SIG-M5 (cell line): Measurements from ENCODE around the gene CHMP2A.
"Not testable (repeated sequence)": the region's sequence is repeated elsewhere in the genome, so short reads cannot be mapped to it uniquely, and the experiment has no call there.

Experiments used
- DNase-seq: peaks from one replicate; lab custom pipeline; 2025; lab: John Stamatoyannopoulos, UW

Gene CHMP2A

DNA sequence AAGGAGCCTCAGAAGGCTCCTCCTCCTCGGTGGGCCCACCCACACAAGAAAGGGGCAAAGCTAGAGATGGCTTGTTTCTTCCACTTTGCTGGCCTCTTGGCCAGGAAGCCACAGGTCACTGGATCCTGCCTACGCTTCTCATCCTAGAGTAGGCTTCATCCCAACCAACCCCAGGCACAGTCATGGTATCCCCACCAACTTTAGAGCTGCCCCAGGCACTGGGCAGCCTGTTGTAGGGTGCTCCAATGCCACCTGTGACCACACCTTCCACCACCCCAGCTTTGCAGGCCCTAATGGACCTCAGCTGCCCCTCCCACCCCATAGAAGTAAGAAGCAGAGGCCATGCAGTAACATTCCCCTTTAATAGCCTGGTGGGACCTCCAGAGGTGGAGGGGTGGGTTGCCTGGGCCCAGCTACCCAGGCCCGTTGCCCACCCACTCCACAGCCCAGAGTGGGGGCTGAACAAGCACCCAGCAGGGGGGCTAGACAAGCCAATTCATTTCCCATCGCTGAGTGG, 522 bp upstream of the CHMP2A start:
- no peak for DNase-seq

DNA sequence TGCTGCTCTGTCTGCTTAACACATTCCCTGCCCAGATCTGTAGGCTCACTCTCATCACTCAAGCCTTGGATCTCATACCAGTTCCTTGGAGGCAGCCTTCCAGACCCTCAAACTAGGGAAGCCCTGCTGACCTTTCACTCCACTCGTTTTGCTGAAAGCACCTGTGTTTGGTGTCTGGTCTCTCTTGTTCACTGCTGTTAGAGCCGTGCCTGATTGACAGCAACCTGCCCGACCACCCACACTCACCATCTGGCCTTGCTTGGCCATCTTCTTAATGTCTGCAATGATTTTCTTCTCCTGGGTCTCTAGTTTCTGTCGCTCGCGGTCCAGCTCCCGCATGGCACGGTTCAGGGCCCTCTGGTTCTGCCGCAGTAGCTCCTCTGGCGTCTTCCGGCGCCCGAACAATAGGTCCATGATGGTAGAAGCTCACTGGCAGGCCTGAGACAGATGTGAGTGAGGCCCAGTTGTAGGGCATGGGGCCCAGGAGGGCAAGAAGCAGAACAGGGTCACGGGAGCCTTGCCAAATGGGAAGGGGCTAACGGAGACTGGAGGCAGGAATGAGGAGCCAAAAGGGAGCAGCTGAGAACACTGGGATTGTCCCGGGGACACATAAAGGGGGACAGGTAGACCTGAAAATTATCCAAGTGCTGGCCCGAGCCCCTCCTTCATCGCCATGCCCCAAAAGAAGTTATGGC, 959 bp downstream of the CHMP2A start:
- no peak for DNase-seq

DNA sequence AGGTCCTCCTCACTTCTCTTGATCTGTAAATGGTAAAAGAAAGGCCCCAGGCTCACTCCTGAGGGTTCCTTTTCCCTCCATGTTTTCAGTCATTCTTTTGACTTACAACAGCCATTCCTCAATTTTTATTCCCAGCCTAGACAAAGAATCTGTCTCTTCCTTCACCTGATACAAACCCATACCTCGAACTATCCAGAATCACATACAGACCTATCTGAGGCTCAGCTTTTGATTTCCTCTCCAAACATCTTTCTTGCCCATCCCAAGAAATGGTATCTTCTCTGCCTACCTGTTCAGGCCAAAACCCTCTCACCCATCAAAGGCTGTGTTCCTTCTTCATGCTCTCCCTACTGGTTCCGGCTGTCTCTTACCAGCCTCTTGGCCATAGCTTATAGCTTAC, 2.2 kb downstream of the CHMP2A start:
- no peak for DNase-seq

GRCh38 chr19:58551577-58552471, 3.1 kb downstream of the CHMP2A start:
- DNase-seq, result no peak

- DNase-seq, result no peak
These were observed 3.8 kb downstream of the CHMP2A start for GRCh38 chr19:58551123-58551497.

- no peak for DNase-seq
These were observed 4.4 kb downstream of the CHMP2A start for GRCh38 chr19:58550362-58551122.

- DNase-seq, result no peak
These were observed 5.1 kb downstream of the CHMP2A start for GRCh38 chr19:58549664-58550361.

GRCh38 chr19:58548859-58549663, 5.8 kb downstream of the CHMP2A start:
- DNase-seq, result no peak

DNA sequence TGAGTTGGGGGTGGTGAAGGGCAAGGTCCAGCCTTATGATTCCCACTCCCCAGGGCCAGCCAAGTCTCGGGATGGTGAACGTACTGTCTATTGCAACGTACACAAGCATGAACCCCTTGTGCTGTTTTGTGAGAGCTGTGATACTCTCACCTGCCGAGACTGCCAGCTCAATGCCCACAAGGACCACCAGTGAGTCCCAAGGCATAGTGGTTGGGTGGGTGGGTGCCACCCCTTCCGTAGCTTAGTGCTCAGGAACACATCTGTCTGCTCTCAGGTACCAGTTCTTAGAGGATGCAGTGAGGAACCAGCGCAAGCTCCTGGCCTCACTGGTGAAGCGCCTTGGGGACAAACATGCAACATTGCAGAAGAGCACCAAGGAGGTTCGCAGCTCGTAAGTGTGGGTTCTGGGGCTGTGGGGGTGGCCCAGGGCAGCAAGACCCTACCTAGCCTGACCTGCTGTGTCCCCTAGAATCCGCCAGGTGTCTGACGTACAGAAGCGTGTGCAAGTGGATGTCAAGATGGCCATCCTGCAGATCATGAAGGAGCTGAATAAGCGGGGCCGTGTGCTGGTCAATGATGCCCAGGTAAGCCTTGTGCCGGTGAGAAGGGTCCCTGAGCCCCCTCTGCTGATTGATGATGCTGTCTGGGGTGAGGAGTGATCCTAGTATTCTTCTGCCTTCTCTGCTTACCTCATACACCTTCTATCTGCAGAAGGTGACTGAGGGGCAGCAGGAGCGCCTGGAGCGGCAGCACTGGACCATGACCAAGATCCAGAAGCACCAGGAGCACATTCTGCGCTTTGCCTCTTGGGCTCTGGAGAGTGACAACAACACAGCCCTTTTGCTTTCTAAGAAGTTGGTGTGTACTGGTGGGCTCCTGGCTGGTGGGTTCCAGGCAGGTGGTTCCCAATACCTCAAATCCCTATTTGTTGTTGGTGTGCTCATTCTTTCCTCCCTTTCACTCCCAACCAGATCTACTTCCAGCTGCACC, 7.3 kb downstream of the CHMP2A start:
- no peak for DNase-seq

GRCh38 chr19:58546019-58546530, 8.8 kb downstream of the CHMP2A start:
- DNase-seq, result no peak

GRCh38 chr19:58545286-58546018, 9.5 kb downstream of the CHMP2A start:
- no peak for DNase-seq

DNA sequence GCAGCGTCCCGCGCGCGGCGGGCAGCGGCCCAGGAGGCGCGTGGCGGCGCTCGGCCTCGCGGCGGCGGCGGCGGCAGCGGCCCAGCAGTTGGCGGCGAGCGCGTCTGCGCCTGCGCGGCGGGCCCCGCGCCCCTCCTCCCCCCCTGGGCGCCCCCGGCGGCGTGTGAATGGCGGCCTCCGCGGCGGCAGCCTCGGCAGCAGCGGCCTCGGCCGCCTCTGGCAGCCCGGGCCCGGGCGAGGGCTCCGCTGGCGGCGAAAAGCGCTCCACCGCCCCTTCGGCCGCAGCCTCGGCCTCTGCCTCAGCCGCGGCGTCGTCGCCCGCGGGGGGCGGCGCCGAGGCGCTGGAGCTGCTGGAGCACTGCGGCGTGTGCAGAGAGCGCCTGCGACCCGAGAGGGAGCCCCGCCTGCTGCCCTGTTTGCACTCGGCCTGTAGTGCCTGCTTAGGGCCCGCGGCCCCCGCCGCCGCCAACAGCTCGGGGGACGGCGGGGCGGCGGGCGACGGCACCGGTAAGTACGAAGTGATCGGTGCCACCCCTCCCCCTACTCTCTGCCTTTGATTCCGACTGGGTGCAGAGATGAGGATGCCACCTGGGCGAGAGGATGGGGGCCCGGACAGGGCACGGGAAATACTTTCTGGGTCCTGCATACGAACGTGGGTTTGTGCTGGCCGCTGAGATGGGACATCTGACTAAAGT, 10.2 kb downstream of the CHMP2A start:
- no peak for DNase-seq

GRCh38 chr19:58543826-58544590, 10.9 kb downstream of the CHMP2A start, which contains the start of gene TRIM28:
TRIM28 (plus strand) TSS chr19:58544064; CDS start chr19:58544758, 694 bp downstream.
- DNase-seq, result no peak

GRCh38 chr19:58542641-58543372, 12.1 kb downstream of the CHMP2A start:
- DNase-seq, result not testable (repeated sequence)

- not testable (repeated sequence) for DNase-seq
These were observed 15.7 kb downstream of the CHMP2A start for GRCh38 chr19:58539169-58539559.
